Measurements from ENCODE around the gene TNIK.

Gene TNIK

DNA sequence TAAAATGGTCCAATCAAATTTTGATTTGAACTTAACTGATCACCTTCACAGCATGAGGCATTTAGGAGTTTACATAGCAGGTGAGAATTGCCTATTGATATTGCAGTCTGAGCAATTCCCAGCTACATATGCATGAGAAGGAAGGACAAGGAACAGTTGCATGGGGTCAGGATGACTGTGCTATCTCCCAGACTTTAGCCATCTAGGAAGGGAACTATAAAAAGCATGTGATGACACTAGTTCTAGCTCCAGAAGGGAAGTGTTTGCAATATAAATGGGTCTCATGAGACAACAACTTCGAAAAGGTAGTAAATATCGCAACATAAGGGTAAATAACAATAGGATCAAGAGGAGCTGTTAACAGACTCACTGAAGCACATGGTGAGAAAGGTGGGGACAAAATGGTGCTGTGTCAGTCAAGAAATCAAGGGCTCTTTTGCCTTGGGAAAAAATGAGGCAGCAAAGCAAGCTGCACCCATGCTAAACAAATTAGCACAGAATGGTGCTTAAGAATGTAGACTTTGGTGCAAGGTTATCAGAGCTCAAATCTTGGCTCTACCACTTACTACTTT lies 343.3 kb downstream of the TNIK start:
- Histone ChIP-seq H4K20me1 (ENCODE audit: insufficient read depth, low read length) (no peaks in the 10 kb centered on the region), H3K9ac (ENCODE audit: low read length) (no peak overlapping the region), H3K9me3 (ENCODE audit: insufficient read depth, low read length) (no peaks in the 10 kb centered on the region), H3K79me2 (ENCODE audit: low read length) (no peaks in the 10 kb centered on the region), H3K36me3 (replicated peaks; ENCODE audit: low read depth, low read length) (peaks cover 28% of the 10 kb centered on the region), H3K4me2 (ENCODE audit: low read length) (no peak overlapping the region), H3K27me3 (ENCODE audit: low read depth, low read length) (no peaks in the 10 kb centered on the region), H3K27ac (ENCODE audit: low read length) (no peak overlapping the region), H3K4me3 (ENCODE audit: low read length) (no peak overlapping the region), H2AFZ (ENCODE audit: low read depth, low read length) (no peak overlapping the region), H3K4me1 (ENCODE audit: low read length) (no peaks in the 10 kb centered on the region)
- TF ChIP-seq EZH2phosphoT487 (IDR thresholded peaks at IDR 0.05; ENCODE audit: low read depth), result no peak
- TF ChIP-seq, protein P1, sequence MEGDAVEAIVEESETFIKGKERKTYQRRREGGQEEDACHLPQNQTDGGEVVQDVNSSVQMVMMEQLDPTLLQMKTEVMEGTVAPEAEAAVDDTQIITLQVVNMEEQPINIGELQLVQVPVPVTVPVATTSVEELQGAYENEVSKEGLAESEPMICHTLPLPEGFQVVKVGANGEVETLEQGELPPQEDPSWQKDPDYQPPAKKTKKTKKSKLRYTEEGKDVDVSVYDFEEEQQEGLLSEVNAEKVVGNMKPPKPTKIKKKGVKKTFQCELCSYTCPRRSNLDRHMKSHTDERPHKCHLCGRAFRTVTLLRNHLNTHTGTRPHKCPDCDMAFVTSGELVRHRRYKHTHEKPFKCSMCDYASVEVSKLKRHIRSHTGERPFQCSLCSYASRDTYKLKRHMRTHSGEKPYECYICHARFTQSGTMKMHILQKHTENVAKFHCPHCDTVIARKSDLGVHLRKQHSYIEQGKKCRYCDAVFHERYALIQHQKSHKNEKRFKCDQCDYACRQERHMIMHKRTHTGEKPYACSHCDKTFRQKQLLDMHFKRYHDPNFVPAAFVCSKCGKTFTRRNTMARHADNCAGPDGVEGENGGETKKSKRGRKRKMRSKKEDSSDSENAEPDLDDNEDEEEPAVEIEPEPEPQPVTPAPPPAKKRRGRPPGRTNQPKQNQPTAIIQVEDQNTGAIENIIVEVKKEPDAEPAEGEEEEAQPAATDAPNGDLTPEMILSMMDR (IDR thresholded peaks at IDR 0.05; ENCODE audit: low read depth, low read length), result no peak

DNA sequence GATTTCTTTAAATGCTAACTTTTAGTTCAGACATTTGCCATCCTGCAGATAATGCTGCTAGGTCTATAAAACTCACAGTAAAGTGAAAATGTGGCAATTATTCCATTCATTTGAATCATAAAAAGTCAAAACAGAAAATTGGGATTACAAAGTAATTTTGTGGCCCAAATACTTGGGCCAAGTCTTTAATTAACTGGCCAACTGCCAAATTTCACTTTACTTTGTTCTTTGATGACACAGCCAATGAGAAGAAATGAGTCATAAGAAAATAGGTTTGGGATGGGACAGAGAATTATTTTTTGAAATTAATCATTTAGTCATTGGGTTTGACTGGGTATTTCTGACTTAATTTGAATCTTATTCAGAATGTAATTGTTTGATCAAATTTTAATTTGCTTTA lies 343.8 kb downstream of the TNIK start:
- TF ChIP-seq, protein P1 (IDR thresholded peaks at IDR 0.05; ENCODE audit: low read depth, low read length), result no peak
- TF ChIP-seq EZH2phosphoT487 (IDR thresholded peaks at IDR 0.05; ENCODE audit: low read depth), result no peak
- H4K20me1 ChIP-seq (ENCODE audit: insufficient read depth, low read length), result no peaks in the 10 kb centered on the region
- H3K4me1 ChIP-seq (ENCODE audit: low read length), result no peaks in the 10 kb centered on the region
- peaks cover 23% of the 10 kb centered on the region for H3K36me3 ChIP-seq (replicated peaks; ENCODE audit: low read depth, low read length)
- no peaks in the 10 kb centered on the region for H3K27me3 ChIP-seq (ENCODE audit: low read depth, low read length)
- H3K9me3 ChIP-seq (ENCODE audit: insufficient read depth, low read length), result no peaks in the 10 kb centered on the region
- H3K4me3 ChIP-seq (ENCODE audit: low read length), result no peak overlapping the region
- H3K27ac ChIP-seq (ENCODE audit: low read length), result no peak overlapping the region
- H3K4me2 ChIP-seq (ENCODE audit: low read length), result no peak overlapping the region
- no peaks in the 10 kb centered on the region for H3K79me2 ChIP-seq (ENCODE audit: low read length)
- H3K9ac ChIP-seq (ENCODE audit: low read length), result no peak overlapping the region
- H2AFZ ChIP-seq (ENCODE audit: low read depth, low read length), result no peak overlapping the region

DNA sequence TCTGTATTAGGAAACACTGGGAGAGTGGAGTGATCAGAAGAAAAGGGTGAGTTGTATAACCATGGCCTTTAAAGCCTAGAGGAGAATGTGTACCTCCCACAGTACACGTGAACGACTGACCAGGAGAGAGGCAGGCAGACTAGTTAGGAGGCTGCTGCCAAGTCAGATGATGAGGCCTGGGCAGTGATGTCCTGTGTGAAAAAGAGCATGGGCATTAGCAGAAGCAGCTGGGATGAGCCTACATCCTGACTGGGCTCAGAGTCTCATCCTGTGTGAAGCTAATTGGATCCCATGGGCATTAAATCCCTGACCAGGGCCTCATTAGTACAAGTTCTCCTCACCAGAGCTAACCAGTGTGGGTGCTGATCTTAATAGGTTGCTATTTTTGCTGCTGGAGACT lies 344.5 kb downstream of the TNIK start:
- Histone ChIP-seq H3K27me3 (ENCODE audit: low read depth, low read length) (no peaks in the 10 kb centered on the region), H3K36me3 (replicated peaks; ENCODE audit: low read depth, low read length) (peaks cover 16% of the 10 kb centered on the region), H3K9me3 (ENCODE audit: insufficient read depth, low read length) (no peaks in the 10 kb centered on the region), H4K20me1 (ENCODE audit: insufficient read depth, low read length) (no peaks in the 10 kb centered on the region), H3K4me2 (ENCODE audit: low read length) (no peak overlapping the region), H3K4me1 (ENCODE audit: low read length) (no peaks in the 10 kb centered on the region), H3K79me2 (ENCODE audit: low read length) (no peaks in the 10 kb centered on the region), H3K9ac (ENCODE audit: low read length) (no peak overlapping the region), H3K4me3 (ENCODE audit: low read length) (no peak overlapping the region), H2AFZ (ENCODE audit: low read depth, low read length) (no peak overlapping the region), H3K27ac (ENCODE audit: low read length) (no peak overlapping the region)
- TF ChIP-seq, protein P1 (IDR thresholded peaks at IDR 0.05; ENCODE audit: low read depth, low read length), result no peak
- TF ChIP-seq EZH2phosphoT487 (IDR thresholded peaks at IDR 0.05; ENCODE audit: low read depth), result no peak

DNA sequence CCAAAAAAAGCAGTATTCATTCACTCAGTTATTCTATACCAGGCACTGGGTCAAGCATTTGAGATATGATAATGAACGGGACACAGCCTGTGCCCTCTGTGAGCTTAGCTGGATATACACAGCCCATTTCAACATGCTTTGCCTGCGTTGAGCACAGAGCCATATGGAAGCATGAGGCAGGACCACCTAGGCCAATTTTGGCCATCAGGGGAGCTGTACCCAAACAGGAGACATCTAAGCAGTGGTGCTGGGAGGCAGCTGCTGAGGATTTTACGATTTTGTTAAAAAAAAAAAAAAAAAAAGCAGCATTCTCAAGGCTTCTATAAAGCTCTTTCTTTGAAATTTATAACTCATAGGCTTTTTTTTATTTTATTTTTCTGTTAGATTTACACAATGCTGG lies 346.5 kb downstream of the TNIK start:
- no peak for TF ChIP-seq EZH2phosphoT487 (IDR thresholded peaks at IDR 0.05; ENCODE audit: low read depth)

More for the DNA sequence above, 346.5 kb downstream of the TNIK start:
- H3K36me3 ChIP-seq (replicated peaks; ENCODE audit: low read depth, low read length), result peaks cover 18% of the 10 kb centered on the region
- no peak overlapping the region for H3K4me3 ChIP-seq (ENCODE audit: low read length)
- H3K27ac ChIP-seq (ENCODE audit: low read length), result no peak overlapping the region
- H3K4me2 ChIP-seq (ENCODE audit: low read length), result no peak overlapping the region
- H3K27me3 ChIP-seq (ENCODE audit: low read depth, low read length), result no peaks in the 10 kb centered on the region
- no peaks in the 10 kb centered on the region for H4K20me1 ChIP-seq (ENCODE audit: insufficient read depth, low read length)
- H3K9ac ChIP-seq (ENCODE audit: low read length), result no peak overlapping the region
- H3K9me3 ChIP-seq (ENCODE audit: insufficient read depth, low read length), result no peaks in the 10 kb centered on the region
- H2AFZ ChIP-seq (ENCODE audit: low read depth, low read length), result no peak overlapping the region
- no peaks in the 10 kb centered on the region for H3K79me2 ChIP-seq (ENCODE audit: low read length)
- no peaks in the 10 kb centered on the region for H3K4me1 ChIP-seq (ENCODE audit: low read length)
